Measurements from ENCODE around the gene MAD1L1.

DNA sequence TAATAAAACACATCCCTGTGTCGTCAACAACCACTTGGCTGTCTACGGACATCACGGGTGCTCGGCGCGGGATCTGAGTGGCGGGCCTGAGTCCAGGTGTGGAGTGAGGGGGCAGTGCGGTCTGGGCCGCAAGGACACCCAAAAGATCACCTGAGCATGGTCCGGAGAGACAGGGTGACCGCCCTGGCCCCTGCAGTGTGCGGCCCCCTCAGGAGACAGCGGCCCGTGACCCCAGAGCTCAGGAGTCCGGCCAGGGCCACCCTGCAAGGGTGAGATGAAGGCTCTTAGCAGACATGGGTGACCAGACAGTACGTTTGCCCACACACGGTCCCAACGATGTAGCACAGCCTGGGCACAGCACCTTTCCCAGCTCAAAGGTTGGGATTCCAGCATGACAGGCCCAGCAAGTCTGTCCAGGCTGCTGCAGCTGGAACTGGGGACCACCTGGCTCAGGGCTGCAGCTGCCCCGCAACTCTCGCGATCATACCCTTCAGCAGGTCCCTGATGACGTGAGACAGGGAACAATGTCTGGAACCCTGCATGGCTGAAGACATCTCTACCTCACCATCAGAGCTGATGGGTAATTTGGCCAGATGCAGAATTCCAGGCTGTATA is 324.9 kb downstream of the MAD1L1 start:
- TF ChIP-seq, protein P1, sequence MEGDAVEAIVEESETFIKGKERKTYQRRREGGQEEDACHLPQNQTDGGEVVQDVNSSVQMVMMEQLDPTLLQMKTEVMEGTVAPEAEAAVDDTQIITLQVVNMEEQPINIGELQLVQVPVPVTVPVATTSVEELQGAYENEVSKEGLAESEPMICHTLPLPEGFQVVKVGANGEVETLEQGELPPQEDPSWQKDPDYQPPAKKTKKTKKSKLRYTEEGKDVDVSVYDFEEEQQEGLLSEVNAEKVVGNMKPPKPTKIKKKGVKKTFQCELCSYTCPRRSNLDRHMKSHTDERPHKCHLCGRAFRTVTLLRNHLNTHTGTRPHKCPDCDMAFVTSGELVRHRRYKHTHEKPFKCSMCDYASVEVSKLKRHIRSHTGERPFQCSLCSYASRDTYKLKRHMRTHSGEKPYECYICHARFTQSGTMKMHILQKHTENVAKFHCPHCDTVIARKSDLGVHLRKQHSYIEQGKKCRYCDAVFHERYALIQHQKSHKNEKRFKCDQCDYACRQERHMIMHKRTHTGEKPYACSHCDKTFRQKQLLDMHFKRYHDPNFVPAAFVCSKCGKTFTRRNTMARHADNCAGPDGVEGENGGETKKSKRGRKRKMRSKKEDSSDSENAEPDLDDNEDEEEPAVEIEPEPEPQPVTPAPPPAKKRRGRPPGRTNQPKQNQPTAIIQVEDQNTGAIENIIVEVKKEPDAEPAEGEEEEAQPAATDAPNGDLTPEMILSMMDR (IDR thresholded peaks at IDR 0.05), result no peak
- no peak for TF ChIP-seq POLR2A (IDR thresholded peaks at IDR 0.05)
